Spinal cord (tissue), 10 donors: ENCODE measurements around the gene PARD3B. TPM values are rescaled to one million over a fixed set of nuclear protein-coding genes. Genes with fewer than 3 reads are reported as not detected.

ENCODE experiments used
- DNase-seq, 6 donors: peaks; one replicate each; pipeline versions ENCODE4 v3.0.0 to v3.0.0-alpha.2; 2013 to 2015; ENCODE audit warnings: low spot score in 6 of 6, low read depth in 4 of 6
- H3K27ac ChIP-seq: one replicate; pipeline ENCODE4 v1.5.1; 2013; ENCODE audit warnings: low read depth, low read length, control low read depth
- H3K27me3 ChIP-seq: one replicate; pipeline ENCODE4 v1.6.1; 2013; ENCODE audit warnings: low read length; ENCODE audit not compliant: control insufficient read depth, insufficient read depth
- H3K36me3 ChIP-seq: one replicate; pipeline ENCODE4 v1.6.1; 2013; ENCODE audit warnings: low read length; ENCODE audit not compliant: control insufficient read depth, insufficient read depth
- H3K4me1 ChIP-seq: one replicate; pipeline ENCODE4 v1.6.1; 2013; ENCODE audit warnings: low read length; ENCODE audit not compliant: control insufficient read depth, insufficient read depth
- H3K4me3 ChIP-seq: one replicate; pipeline ENCODE4 v1.5.1; 2013; ENCODE audit warnings: low read depth, low read length, control low read depth
- H3K9me3 ChIP-seq: one replicate; pipeline ENCODE4 v1.6.1; 2013; ENCODE audit warnings: low read length; ENCODE audit not compliant: control insufficient read depth, insufficient read depth
- WGBS: methylation state at CpG from one replicate; pipeline ENCODE4 v1.1.5; 2013; ENCODE audit warnings: missing lambda C conversion rate; ENCODE audit not compliant: insufficient coverage; 5-methylcytosine and 5-hydroxymethylcytosine counted together
- polyA plus RNA-seq, 2 donors: library from polyadenylated mRNA; unstranded; fragments of 120-200 nt; gene quantifications; one replicate each; pipeline ENCODE4 v1.2.1, GENCODE V29; 2013; ENCODE audit not compliant: insufficient read length in 2 of 2
- total RNA-seq, 2 donors: library from RNA; depleted of rRNA in 1 of 2; stranded (reverse); fragments of 120-200 nt in 1 of 2; fragments of >200 nt in 1 of 2; gene quantifications; one replicate each; pipeline versions ENCODE4 v1.2.3 to v1.2.4, GENCODE V29; 2013 to 2014
- donor health status: healthy.

PARD3B gene
- total and polyA plus RNA-seq, 4 donors, result 10.8 to 34.6 (median 22.1) TPM

DNA sequence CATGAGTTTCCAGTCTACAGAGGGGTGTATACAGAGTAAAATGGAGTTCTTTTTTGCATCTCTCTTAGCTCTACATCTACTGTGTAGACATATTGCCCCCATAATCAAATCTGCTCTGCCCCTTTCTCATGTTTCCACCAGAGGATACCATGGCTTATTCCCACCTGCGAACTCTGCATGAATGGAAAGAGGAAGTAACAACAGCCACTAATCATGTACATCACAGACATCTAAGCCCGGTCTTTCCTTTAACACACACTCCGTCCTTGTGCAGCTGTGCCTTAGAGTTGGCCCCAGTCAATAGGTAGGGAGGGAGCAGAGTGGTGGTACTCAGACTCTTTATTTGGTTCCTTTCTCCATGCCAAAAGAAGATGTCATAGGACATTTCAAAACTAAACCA, 989.7 kb downstream of the PARD3B start:
- no peaks in the 10 kb centered on the region for H3K27me3 ChIP-seq
- H3K4me3 ChIP-seq, result no peak overlapping the region
- no CpG with 5 or more reads among the region's 3 CpGs for WGBS
- H3K4me1 ChIP-seq, result no peaks in the 10 kb centered on the region
- no peak for DNase-seq
- H3K27ac ChIP-seq, result no peak overlapping the region
- no peaks in the 10 kb centered on the region for H3K9me3 ChIP-seq
- no peaks in the 10 kb centered on the region for H3K36me3 ChIP-seq

DNA sequence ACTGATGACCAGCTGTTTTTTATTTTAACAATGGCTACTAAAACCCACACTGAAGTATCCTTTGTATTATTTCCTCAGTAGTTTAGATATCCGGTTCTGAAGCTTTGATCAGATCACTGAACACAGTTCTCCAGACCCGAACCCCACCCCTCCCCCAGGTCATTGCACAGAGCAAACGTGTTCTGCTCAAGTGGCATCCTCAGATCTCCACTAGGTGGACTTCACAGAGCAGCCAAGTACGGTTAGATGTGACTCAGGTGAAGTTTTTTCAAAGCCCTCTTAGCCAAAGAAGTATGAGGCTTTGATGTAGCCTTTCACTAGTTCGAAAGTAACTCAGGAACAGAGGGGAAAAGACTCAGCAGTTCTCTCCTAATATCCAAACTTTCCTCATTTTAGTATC, 994.3 kb downstream of the PARD3B start:
- no peak overlapping the region for H3K4me3 ChIP-seq
- no peaks in the 10 kb centered on the region for H3K27me3 ChIP-seq
- no peaks in the 10 kb centered on the region for H3K9me3 ChIP-seq
- 82% methylated on average over 2 of the region's 5 CpGs for WGBS
- H3K4me1 ChIP-seq, result no peaks in the 10 kb centered on the region
- DNase-seq, result no peak
- no peak overlapping the region for H3K27ac ChIP-seq
- no peaks in the 10 kb centered on the region for H3K36me3 ChIP-seq

DNA sequence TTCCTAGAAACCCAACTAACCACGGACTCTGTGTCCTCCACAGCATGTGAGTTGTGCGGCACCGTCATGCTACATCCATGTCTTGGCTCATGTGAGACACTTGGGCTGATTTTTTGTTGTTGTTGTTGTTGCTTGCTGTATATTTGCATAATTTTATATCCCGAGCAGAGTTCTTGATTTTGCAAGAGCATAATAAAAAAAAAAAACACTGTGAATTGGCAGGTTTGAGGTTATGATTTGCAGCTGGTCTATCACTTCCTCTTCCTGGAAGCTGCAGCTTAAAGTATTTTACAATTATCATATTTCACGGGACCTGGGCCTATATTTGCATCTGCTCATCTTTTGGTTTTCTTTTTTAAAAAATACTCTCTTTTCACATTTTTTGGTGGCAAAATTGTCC, 994.8 kb downstream of the PARD3B start:
- no peak overlapping the region for H3K27ac ChIP-seq
- no peaks in the 10 kb centered on the region for H3K27me3 ChIP-seq
- no peaks in the 10 kb centered on the region for H3K4me1 ChIP-seq
- no peak for DNase-seq
- H3K9me3 ChIP-seq, result no peaks in the 10 kb centered on the region
- 89% methylated on average over 4 of the region's 5 CpGs for WGBS
- no peak overlapping the region for H3K4me3 ChIP-seq
- no peaks in the 10 kb centered on the region for H3K36me3 ChIP-seq

DNA sequence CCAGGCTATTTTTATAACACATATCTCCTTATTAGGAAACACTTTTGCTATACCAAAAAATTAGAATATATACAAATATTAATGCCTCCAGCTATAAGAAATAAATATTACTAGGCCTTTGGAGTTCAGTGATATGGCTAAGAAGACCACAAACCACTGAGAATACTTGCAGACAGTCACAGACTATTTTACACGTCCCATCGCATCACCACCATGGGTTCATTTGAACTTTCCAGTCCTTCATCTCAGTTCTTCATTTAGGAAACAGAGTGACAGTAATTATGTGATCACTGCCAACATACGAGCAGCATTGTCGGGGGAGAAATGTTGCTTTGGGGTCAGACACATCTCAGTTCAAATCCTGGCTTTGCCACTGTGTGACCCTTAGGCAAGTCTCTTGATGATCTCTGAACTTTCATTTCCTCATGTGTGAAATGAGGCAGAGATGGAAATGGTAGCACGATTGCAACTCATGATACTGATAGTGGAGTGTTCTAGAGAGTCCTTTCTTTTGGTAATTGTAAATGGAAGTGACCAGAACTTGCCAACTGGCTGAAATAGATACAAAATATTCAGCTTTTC, 998.1 kb downstream of the PARD3B start:
- no peaks in the 10 kb centered on the region for H3K9me3 ChIP-seq
- no peaks in the 10 kb centered on the region for H3K36me3 ChIP-seq
- no peaks in the 10 kb centered on the region for H3K4me1 ChIP-seq
- no peaks in the 10 kb centered on the region for H3K27me3 ChIP-seq
- H3K27ac ChIP-seq, result no peak overlapping the region
- no peak overlapping the region for H3K4me3 ChIP-seq
- 80% methylated on average over 1 of the region's 5 CpGs for WGBS
- DNase-seq, result no peak

DNA sequence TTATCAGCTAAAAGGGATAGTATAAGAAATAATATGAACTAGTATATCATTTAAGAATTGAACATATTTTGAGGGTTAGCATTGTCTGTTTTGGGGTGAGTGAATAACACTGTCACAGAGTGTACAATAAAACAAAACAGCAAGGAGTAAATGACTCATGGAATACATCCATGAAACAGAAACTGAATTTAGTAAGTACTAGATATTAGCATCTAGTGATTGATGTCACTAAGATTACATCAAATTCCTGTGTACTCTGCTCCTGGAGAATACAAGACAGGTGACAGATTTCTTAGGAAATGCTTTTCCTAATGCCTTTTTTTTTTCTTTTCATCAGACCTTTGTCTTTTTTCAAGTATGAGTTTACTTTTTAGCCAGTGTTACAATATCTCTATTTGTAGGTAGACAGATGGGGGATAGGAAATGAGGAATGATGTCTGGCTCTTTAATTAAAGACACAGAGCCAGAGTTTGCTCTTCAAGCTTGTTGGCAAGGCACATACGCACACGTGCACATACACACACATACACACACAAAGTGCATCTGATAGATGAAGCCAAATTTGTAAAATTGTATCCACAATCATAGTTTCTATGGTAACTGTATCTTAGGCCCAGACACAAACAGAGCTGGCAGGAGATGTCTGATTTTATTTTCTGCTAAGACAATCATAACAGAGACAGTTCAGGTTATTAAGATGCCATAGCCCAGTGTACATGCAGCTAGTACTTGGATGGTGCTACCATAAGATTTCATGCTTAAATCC, 998.8 kb downstream of the PARD3B start:
- H3K9me3 ChIP-seq, result no peaks in the 10 kb centered on the region
- no CpG with 5 or more reads among the region's 2 CpGs for WGBS

DNA sequence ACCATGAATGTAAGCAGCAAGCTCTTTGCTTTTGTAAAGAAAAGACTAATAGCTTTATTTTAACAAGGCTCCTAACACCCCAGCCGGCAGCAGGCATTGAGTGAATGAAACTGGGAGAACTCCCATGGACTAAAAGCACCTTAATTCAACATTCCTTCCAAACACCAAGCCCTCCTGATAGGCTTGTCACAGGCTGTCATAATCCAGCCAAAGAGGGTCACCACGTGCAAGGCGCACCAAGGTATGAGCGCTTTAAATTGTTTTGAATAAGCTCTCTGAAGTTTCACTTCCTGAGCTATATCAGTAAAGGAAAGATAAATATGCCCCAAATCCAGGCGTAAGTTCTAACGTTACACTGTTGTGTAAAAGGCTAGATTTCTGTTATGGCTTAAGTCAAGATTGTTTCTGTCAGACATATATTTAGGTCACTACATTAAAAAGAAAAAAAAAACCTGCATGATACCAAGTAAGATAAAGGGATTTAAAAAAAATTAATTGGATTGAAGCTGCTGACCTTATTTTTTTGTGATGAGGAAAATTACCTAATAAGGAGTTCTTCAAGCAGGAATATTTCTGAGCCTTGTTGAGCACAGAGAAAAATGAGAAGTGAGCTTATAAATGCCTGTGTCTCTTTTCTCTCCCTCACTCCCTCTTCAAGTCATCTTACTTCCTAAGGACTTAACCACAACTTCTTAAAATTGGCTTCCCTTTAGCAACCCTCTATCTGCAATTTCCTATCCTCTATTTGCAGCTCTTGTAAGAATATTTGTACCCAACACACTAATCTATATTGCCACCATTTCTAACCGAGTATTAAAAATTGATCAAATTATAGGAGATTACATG, 1000.9 kb downstream of the PARD3B start:
- H3K4me3 ChIP-seq, result no peak overlapping the region

More for the DNA sequence above, 998.8 kb downstream of the PARD3B start:
- peak in 2 of 6 donors; percentile 66 to 74 for DNase-seq
- Histone ChIP-seq H3K4me3 (no peak overlapping the region), H3K36me3 (no peaks in the 10 kb centered on the region), H3K27ac (no peak overlapping the region), H3K27me3 (no peaks in the 10 kb centered on the region), H3K4me1 (no peaks in the 10 kb centered on the region)

DNA sequence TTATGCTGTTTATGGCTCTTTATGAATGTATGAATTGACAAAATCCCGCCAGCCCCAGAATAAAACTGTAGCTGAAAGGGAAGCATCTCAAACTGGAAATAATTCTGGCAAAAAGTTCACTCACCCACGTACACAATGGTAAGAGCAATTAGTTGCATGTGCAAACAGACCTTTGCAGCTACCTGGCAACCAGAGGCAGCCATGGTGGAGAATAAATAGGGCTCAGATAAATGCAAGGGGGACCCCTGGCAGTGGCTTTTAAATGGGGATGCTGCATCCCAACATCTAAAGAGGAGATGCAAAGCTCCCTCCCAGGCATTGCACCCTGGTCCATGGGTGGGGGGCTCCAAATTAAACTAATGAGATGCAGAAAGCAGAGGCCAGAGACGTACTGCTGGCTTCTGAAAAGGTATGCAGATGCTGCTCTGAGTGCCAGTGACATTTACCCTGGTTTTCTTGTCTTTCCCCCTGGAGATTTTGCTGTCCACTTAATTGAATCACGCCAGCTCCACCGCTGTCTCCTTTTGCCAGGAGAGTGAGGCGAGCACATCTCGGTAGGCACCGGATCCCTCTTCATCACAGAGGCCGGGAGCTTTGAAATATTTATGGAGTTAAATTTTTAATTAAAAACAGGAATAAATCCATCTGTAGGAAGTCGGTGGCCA, 1010.4 kb downstream of the PARD3B start:
- Histone ChIP-seq H3K27me3 (no peaks in the 10 kb centered on the region), H3K9me3 (no peaks in the 10 kb centered on the region), H3K4me3 (no peak overlapping the region), H3K36me3 (no peaks in the 10 kb centered on the region), H3K27ac (no peak overlapping the region), H3K4me1 (peaks cover 8% of the 10 kb centered on the region)
- WGBS, result 57% methylated on average over 3 of the region's 10 CpGs
- no peak for DNase-seq

More for the DNA sequence above, 1000.9 kb downstream of the PARD3B start:
- Histone ChIP-seq H3K36me3 (no peaks in the 10 kb centered on the region), H3K27me3 (no peaks in the 10 kb centered on the region), H3K9me3 (no peaks in the 10 kb centered on the region), H3K4me1 (no peaks in the 10 kb centered on the region), H3K27ac (no peak overlapping the region)
- no peak for DNase-seq
- WGBS, result no CpG with 5 or more reads among the region's 7 CpGs

DNA sequence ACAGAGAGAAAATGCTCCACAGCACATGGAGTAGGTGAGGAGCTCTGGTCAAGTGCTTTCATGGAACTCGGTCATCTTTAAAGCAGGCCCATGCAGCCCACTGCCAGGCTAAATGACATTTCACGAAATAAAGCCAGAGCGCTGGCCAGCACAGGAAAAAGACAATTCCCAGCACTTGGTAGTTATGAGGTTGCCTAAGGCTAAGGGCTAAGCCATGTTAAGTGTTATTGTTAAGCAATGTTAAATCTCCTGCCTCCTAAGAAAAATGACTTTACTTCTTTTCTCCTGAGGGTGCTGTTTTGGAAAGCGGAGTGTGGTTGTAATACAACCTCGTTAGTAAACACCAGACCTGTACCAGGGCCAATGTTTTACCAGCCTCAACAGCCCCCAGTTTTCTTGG, 1011.1 kb downstream of the PARD3B start:
- DNase-seq, result no peak
- 70% methylated on average over 3 of the region's 5 CpGs for WGBS
- no peak overlapping the region for H3K4me3 ChIP-seq
- H3K9me3 ChIP-seq, result no peaks in the 10 kb centered on the region
- no peaks in the 10 kb centered on the region for H3K27me3 ChIP-seq
- no peaks in the 10 kb centered on the region for H3K36me3 ChIP-seq
- no peak overlapping the region for H3K27ac ChIP-seq
- H3K4me1 ChIP-seq, result peaks cover 8% of the 10 kb centered on the region

DNA sequence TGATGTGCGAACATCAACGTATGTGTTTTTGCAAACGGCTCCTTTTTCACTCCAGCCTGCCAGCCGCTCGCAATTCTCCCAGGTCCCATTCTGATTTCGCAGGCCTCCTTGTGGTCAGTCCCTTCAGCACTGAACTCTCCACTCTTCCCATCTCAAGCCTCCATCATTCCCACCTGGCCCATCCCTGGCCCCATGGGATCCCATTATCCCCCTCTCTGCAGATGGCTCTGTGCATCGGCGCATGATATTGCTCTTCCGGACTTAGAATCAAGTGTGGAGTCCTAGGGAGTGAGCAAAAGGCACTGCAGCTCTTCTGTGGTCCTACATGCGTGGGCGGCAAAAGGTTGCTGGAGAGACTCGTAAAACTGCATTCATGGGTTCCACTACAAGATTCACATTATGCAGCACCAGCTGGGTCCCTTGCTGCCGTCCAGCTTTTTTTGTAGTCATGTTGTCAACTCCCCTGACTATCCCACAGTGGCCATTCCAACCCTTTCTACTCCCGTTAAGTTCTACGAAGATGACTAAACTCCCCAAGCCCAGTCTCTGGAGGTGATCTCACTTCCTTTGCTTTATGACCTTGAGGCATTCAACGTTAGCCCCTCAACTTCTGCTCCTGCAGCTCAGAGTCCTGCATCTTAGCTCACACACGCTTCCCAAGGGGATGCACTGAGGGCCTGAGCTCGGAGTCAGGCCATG, 1011.7 kb downstream of the PARD3B start:
- Histone ChIP-seq H3K4me1 (peaks cover 8% of the 10 kb centered on the region), H3K9me3 (no peaks in the 10 kb centered on the region), H3K27ac (no peak overlapping the region), H3K4me3 (no peak overlapping the region), H3K36me3 (no peaks in the 10 kb centered on the region), H3K27me3 (no peaks in the 10 kb centered on the region)
- 73% methylated on average over 17 of the region's 18 CpGs for WGBS
- DNase-seq, result peak in 1 of 6 donors; percentile 61
